ENCODE measurements around the gene BCDIN3D. TPM values are rescaled to one million over a fixed set of nuclear protein-coding genes. Genes with fewer than 3 reads are reported as not detected.

Gene BCDIN3D
- total RNA-seq, 1 experiment from 2014 or later: 4.5 TPM

DNA sequence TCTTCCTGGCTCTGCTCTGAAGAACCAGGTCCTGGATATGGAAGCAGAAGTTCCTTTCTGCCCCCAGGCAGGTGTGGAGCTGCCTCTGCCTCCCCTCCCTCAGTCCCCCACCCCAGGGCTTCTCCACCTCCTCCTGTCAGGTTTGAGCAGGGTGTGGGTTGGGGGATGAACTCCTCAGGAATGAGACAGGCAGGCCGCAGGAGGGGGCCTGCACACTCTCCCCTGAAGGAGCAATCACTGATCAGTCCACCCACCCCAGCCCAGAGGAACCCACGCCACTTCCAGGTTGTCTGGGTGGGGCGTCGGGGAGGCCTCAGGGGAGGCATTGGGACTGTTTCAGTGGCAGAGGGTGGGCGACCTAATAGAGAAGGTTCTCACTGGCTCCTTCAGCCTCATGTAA lies 34.2 kb upstream of the BCDIN3D start:
- Histone ChIP-seq H3K27me3 (ENCODE audit: low read length) (no peaks in the 10 kb centered on the region), H3K4me2 (ENCODE audit: low read length) (no peak overlapping the region), H3K79me2 (ENCODE audit: low read length) (no peaks in the 10 kb centered on the region), H3K27ac (ENCODE audit: low read length) (no peak overlapping the region), H2AFZ (ENCODE audit: low read length) (no peak overlapping the region), H4K20me1 (ENCODE audit: low read length) (no peaks in the 10 kb centered on the region), H3K4me3 (ENCODE audit: low read length) (no peak overlapping the region), H3F3A (ENCODE audit: low read length, unreplicated experiment) (no peaks in the 10 kb centered on the region), H3K9ac (ENCODE audit: low read length) (no peak overlapping the region), H3K9me3 (ENCODE audit: low read length) (no peaks in the 10 kb centered on the region), H3K36me3 (ENCODE audit: low read depth, low read length) (no peaks in the 10 kb centered on the region), H3K4me1 (ENCODE audit: insufficient read depth, low read length) (no peaks in the 10 kb centered on the region), H3K9me2 (replicated peaks; ENCODE audit: low read length) (no peaks in the 10 kb centered on the region)
- DNase-seq (no peak), ATAC-seq (no peak)
- CTCF ChIA-PET: no interaction called here
- POLR2A ChIA-PET (ENCODE audit: unreplicated experiment): no interaction called here
- intact Hi-C loops (cut with micrococcal nuclease): no loop called here
- TF ChIP-seq EZH2phosphoT487 (IDR thresholded peaks at IDR 0.05; ENCODE audit: borderline replicate concordance, low read length) (no peak), EZH2 (IDR thresholded peaks at IDR 0.05; ENCODE audit: low read length, unreplicated experiment) (no peak)
- TF ChIP-seq, protein P1, sequence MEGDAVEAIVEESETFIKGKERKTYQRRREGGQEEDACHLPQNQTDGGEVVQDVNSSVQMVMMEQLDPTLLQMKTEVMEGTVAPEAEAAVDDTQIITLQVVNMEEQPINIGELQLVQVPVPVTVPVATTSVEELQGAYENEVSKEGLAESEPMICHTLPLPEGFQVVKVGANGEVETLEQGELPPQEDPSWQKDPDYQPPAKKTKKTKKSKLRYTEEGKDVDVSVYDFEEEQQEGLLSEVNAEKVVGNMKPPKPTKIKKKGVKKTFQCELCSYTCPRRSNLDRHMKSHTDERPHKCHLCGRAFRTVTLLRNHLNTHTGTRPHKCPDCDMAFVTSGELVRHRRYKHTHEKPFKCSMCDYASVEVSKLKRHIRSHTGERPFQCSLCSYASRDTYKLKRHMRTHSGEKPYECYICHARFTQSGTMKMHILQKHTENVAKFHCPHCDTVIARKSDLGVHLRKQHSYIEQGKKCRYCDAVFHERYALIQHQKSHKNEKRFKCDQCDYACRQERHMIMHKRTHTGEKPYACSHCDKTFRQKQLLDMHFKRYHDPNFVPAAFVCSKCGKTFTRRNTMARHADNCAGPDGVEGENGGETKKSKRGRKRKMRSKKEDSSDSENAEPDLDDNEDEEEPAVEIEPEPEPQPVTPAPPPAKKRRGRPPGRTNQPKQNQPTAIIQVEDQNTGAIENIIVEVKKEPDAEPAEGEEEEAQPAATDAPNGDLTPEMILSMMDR (conservative IDR thresholded peaks at IDR 0.05; ENCODE audit: low read depth, low read length): no peak
- no TSS peak for BruUV-seq (replicated peaks)

DNA sequence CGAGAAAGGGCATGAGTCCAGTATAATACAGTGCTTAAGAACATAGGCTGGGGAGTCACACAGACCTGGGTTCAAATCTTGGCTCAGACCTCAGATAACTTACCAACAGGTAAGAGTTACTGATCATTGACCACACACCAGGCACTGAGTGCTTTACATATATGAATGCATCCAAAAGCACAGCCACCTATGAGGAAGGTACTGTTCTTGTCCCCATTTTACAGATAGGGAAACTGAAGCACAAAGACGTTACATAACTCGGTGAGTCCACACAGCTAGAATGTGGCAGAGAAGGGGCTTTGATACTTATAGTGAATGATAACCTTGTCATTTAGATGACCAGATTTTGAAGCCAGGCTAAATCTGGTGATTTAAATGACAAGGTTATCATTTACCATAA lies 33.2 kb upstream of the BCDIN3D start:
- intact Hi-C loops (cut with micrococcal nuclease): no loop called here
- H3K79me2 ChIP-seq (ENCODE audit: low read length): no peaks in the 10 kb centered on the region
- no peak overlapping the region for H3K4me2 ChIP-seq (ENCODE audit: low read length)
- H3K9me2 ChIP-seq (replicated peaks; ENCODE audit: low read length): no peaks in the 10 kb centered on the region
- no peaks in the 10 kb centered on the region for H3K27me3 ChIP-seq (ENCODE audit: low read length)
- H3K9me3 ChIP-seq (ENCODE audit: low read length): no peaks in the 10 kb centered on the region
- H3K9ac ChIP-seq (ENCODE audit: low read length): no peak overlapping the region
- H3K36me3 ChIP-seq (ENCODE audit: low read depth, low read length): no peaks in the 10 kb centered on the region
- TF ChIP-seq EZH2 (IDR thresholded peaks at IDR 0.05; ENCODE audit: low read length, unreplicated experiment) (no peak), EZH2phosphoT487 (IDR thresholded peaks at IDR 0.05; ENCODE audit: borderline replicate concordance, low read length) (no peak)
- TF ChIP-seq, protein P1 (conservative IDR thresholded peaks at IDR 0.05; ENCODE audit: low read depth, low read length): no peak
- H3F3A ChIP-seq (ENCODE audit: low read length, unreplicated experiment): no peaks in the 10 kb centered on the region
- CTCF ChIA-PET: no interaction called here
- H3K4me3 ChIP-seq (ENCODE audit: low read length): no peak overlapping the region
- no peaks in the 10 kb centered on the region for H4K20me1 ChIP-seq (ENCODE audit: low read length)
- no peak overlapping the region for H3K27ac ChIP-seq (ENCODE audit: low read length)
- DNase-seq (no peak), ATAC-seq (no peak)
- no TSS peak for BruUV-seq (replicated peaks)
- POLR2A ChIA-PET (ENCODE audit: unreplicated experiment): no interaction called here
- H3K4me1 ChIP-seq (ENCODE audit: insufficient read depth, low read length): no peaks in the 10 kb centered on the region
- no peak overlapping the region for H2AFZ ChIP-seq (ENCODE audit: low read length)

DNA sequence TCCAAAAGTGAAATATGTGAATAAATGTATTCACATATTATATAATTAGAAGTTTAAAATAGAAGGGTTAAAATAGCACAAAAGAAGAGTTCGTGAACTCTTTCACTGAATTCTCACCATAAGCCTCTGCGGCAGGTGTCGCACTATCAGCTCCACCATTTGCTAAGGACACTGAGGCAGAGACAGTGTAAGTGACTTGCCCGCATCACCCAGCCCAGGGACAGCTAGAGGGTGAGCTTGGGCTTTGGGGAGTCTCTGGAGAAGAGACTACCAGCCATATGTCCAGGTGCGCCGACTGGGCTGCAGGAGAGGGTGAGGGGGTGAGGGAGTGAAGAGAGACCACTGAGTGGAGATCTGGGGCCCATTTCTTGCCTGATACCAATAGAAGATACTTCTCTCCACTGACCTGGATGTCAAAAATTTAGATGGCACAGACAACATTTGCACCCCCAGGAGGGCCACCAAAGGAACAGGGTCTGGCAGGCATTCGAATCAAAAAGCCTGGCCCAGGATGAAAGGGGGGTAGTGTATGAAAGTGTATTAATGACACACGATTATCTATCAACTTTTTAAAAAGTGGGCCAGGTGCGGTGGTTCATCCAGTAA lies 32.3 kb upstream of the BCDIN3D start:
- H3K79me2 ChIP-seq (ENCODE audit: low read length): no peaks in the 10 kb centered on the region
- ChIA-PET POLR2A (ENCODE audit: unreplicated experiment) (no interaction called here), CTCF (no interaction called here)
- no peak overlapping the region for H2AFZ ChIP-seq (ENCODE audit: low read length)
- no peaks in the 10 kb centered on the region for H4K20me1 ChIP-seq (ENCODE audit: low read length)
- H3F3A ChIP-seq (ENCODE audit: low read length, unreplicated experiment): no peaks in the 10 kb centered on the region
- H3K4me1 ChIP-seq (ENCODE audit: insufficient read depth, low read length): no peaks in the 10 kb centered on the region
- no peaks in the 10 kb centered on the region for H3K36me3 ChIP-seq (ENCODE audit: low read depth, low read length)
- TF ChIP-seq, protein P1 (conservative IDR thresholded peaks at IDR 0.05; ENCODE audit: low read depth, low read length): no peak
- TF ChIP-seq EZH2phosphoT487 (IDR thresholded peaks at IDR 0.05; ENCODE audit: borderline replicate concordance, low read length) (no peak), EZH2 (IDR thresholded peaks at IDR 0.05; ENCODE audit: low read length, unreplicated experiment) (no peak)
- H3K9ac ChIP-seq (ENCODE audit: low read length): no peak overlapping the region
- no peak overlapping the region for H3K27ac ChIP-seq (ENCODE audit: low read length)
- no peaks in the 10 kb centered on the region for H3K27me3 ChIP-seq (ENCODE audit: low read length)
- intact Hi-C loops (cut with micrococcal nuclease): no loop called here
- no peaks in the 10 kb centered on the region for H3K9me3 ChIP-seq (ENCODE audit: low read length)
- no peak for DNase-seq
- BruUV-seq (replicated peaks): no TSS peak
- no peak overlapping the region for H3K4me3 ChIP-seq (ENCODE audit: low read length)
- no peaks in the 10 kb centered on the region for H3K9me2 ChIP-seq (replicated peaks; ENCODE audit: low read length)
- no peak overlapping the region for H3K4me2 ChIP-seq (ENCODE audit: low read length)
- no peak for ATAC-seq
